SH-SY5Y (cell line): ENCODE data around the gene PRDX5.

Experiments used
- GATA2 ChIP-seq: IDR thresholded peaks from 2 replicates; pipeline ENCODE4 v1.6.1; 2011; ENCODE audit warnings: mild to moderate bottlenecking, low read depth, low read length
- GATA3 ChIP-seq: IDR thresholded peaks from 2 replicates; pipeline ENCODE4 v1.6.1; 2011; ENCODE audit warnings: low read depth, mild to moderate bottlenecking, low read length, moderate library complexity

DNA sequence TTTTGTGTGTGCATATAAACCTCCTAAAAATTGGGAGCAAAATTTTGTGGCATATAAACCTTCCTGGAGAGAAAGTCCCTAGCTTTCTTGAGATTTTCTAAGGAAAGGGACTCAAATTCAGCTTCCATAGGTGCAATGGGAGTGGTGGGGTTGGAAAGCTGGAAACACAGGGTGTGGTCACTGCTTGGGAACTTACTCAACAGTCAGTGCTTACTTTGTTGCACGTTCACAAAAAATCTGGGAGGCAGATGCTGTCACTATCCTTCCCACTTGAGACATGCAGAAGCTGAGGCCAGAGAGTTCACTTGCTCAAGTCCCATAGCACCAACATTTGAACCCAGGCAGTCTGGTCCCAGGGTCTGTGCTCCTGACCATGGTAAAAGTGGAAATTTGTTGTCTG is 21.7 kb upstream of the PRDX5 start:
- TF ChIP-seq GATA2 (no peak), GATA3 (no peak)
